ENCODE data around the gene GTF3C1. TPM values are rescaled to one million over a fixed set of nuclear protein-coding genes. Genes with fewer than 3 reads are reported as not detected.

Gene GTF3C1
- total RNA-seq, 1 experiment from 2014 or later = 121 TPM

DNA sequence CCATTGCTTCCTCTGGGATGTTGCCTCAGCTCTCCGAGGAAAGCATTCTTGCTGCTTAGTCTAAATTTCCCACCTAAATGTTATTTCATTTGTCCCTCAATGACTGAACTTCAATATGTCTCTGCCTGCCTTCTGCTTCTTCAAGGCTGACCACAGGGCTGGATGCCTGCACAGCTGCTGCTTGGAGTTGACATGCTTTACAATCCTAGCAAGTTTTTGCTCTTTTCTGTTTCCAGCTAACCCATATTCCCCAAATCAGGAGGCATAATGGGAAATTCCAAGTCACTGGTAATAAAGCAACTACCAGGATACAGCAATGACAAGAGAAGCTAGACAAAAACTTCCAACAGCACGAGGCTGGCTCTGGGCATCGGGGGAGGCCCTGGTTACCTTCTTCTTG is 48.9 kb downstream of the GTF3C1 start:
- intact Hi-C loops (cut with micrococcal nuclease; ENCODE audit: unreplicated experiment) = no loop called here
- TF ChIP-seq TCF7L2 (IDR thresholded peaks at IDR 0.05; ENCODE audit: low read depth, low read length) (no peak), CTCF (IDR thresholded peaks at IDR 0.05) (no peak), SIN3A (IDR thresholded peaks at IDR 0.05; ENCODE audit: borderline replicate concordance, insufficient read depth, low read depth, low read length) (no peak), POLR2AphosphoS5 (IDR thresholded peaks at IDR 0.05; ENCODE audit: low read depth, low read length) (no peak)
- TF ChIP-seq, protein P1, sequence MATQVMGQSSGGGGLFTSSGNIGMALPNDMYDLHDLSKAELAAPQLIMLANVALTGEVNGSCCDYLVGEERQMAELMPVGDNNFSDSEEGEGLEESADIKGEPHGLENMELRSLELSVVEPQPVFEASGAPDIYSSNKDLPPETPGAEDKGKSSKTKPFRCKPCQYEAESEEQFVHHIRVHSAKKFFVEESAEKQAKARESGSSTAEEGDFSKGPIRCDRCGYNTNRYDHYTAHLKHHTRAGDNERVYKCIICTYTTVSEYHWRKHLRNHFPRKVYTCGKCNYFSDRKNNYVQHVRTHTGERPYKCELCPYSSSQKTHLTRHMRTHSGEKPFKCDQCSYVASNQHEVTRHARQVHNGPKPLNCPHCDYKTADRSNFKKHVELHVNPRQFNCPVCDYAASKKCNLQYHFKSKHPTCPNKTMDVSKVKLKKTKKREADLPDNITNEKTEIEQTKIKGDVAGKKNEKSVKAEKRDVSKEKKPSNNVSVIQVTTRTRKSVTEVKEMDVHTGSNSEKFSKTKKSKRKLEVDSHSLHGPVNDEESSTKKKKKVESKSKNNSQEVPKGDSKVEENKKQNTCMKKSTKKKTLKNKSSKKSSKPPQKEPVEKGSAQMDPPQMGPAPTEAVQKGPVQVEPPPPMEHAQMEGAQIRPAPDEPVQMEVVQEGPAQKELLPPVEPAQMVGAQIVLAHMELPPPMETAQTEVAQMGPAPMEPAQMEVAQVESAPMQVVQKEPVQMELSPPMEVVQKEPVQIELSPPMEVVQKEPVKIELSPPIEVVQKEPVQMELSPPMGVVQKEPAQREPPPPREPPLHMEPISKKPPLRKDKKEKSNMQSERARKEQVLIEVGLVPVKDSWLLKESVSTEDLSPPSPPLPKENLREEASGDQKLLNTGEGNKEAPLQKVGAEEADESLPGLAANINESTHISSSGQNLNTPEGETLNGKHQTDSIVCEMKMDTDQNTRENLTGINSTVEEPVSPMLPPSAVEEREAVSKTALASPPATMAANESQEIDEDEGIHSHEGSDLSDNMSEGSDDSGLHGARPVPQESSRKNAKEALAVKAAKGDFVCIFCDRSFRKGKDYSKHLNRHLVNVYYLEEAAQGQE (IDR thresholded peaks at IDR 0.05; ENCODE audit: insufficient read depth in 1 of 2, low read depth in 2 of 2, low read length in 1 of 2) = no peak
- Histone ChIP-seq H3K27me3 (ENCODE audit: control insufficient read depth, insufficient read depth, low read length) (no peaks in the 10 kb centered on the region), H3K4me1 (ENCODE audit: control insufficient read depth, insufficient read depth, low read length) (no peaks in the 10 kb centered on the region), H3K9me3 (ENCODE audit: control insufficient read depth, insufficient read depth, low read depth, low read length) (no peaks in the 10 kb centered on the region), H3K27ac (ENCODE audit: low read length) (no peak overlapping the region), H3K4me3 (ENCODE audit: low read depth in 2 of 2, low read length in 2 of 2) (no peak overlapping the region), H3K36me3 (ENCODE audit: control insufficient read depth, insufficient read depth, low read length) (peaks cover 23% of the 10 kb centered on the region)
- in situ Hi-C loops (cut with HindIII; ENCODE audit: low pct_unique_long_range_greater_than_20kb, low sequenced_read_pairs) = no loop called here
- ChIA-PET CTCF (interaction anchor here (0.5 kb wide), 1 partner anchor 14 kb away, joined by 4 read pairs; no protein-coding TSS in a partner anchor), POLR2A (no interaction called here)
- BruUV-seq (replicated peaks) = no TSS peak
- DNase-seq (ENCODE audit: low read depth, low spot score) = no peak
- ATAC-seq = no peak

GRCh38 chr16:27499659-27500055 is 50.1 kb downstream of the GTF3C1 start:
- TF ChIP-seq, protein P1 (IDR thresholded peaks at IDR 0.05; ENCODE audit: insufficient read depth in 1 of 2, low read depth in 2 of 2, low read length in 1 of 2) = no peak
- TF ChIP-seq CTCF (IDR thresholded peaks at IDR 0.05) (no peak), SIN3A (IDR thresholded peaks at IDR 0.05; ENCODE audit: borderline replicate concordance, insufficient read depth, low read depth, low read length) (no peak), POLR2AphosphoS5 (IDR thresholded peaks at IDR 0.05; ENCODE audit: low read depth, low read length) (no peak), TCF7L2 (IDR thresholded peaks at IDR 0.05; ENCODE audit: low read depth, low read length) (no peak)
- CTCF ChIA-PET = no interaction called here
- no peaks in the 10 kb centered on the region for H3K27me3 ChIP-seq (ENCODE audit: control insufficient read depth, insufficient read depth, low read length)
- BruUV-seq (replicated peaks) = no TSS peak
- in situ Hi-C loops (cut with HindIII; ENCODE audit: low pct_unique_long_range_greater_than_20kb, low sequenced_read_pairs) = no loop called here
- no peaks in the 10 kb centered on the region for H3K4me1 ChIP-seq (ENCODE audit: control insufficient read depth, insufficient read depth, low read length)
- ATAC-seq (no peak), DNase-seq (ENCODE audit: low read depth, low spot score) (no peak)
- H3K9me3 ChIP-seq (ENCODE audit: control insufficient read depth, insufficient read depth, low read depth, low read length) = no peaks in the 10 kb centered on the region
- H3K36me3 ChIP-seq (ENCODE audit: control insufficient read depth, insufficient read depth, low read length) = peaks cover 23% of the 10 kb centered on the region
- intact Hi-C loops (cut with micrococcal nuclease; ENCODE audit: unreplicated experiment) = no loop called here
- no peak overlapping the region for H3K4me3 ChIP-seq (ENCODE audit: low read depth in 2 of 2, low read length in 2 of 2)
- no peak overlapping the region for H3K27ac ChIP-seq (ENCODE audit: low read length)
- POLR2A ChIA-PET = no interaction called here

Measured in Panc1 (cell line).